ENCODE measurements around the gene DCLRE1B. TPM values are rescaled to one million over a fixed set of nuclear protein-coding genes. Genes with fewer than 3 reads are reported as not detected.

Gene DCLRE1B
- total RNA-seq, 1 donor from 2014 or later = 7.8 TPM

- Histone ChIP-seq H2AFZ (ENCODE audit: low read depth, low read length) (no peak overlapping the region), H3K79me2 (ENCODE audit: insufficient read depth, low read length) (peaks cover 93% of the 10 kb centered on the region), H3K9me3 (ENCODE audit: insufficient read depth, low read depth, low read length) (no peaks in the 10 kb centered on the region), H3K36me3 (ENCODE audit: insufficient read depth, low read length) (peaks cover 11% of the 10 kb centered on the region), H3K27ac (ENCODE audit: low read depth, low read length) (no peak overlapping the region), H3K4me3 (ENCODE audit: insufficient read depth, low read depth, low read length) (no peak overlapping the region), H3K4me1 (ENCODE audit: insufficient read depth, low read length) (peaks cover under 1% of the 10 kb centered on the region), H3K4me2 (ENCODE audit: low read length) (no peak overlapping the region), H4K20me1 (ENCODE audit: insufficient read depth, low read length) (peaks cover 90% of the 10 kb centered on the region), H3K27me3 (ENCODE audit: insufficient read depth, low read length) (no peaks in the 10 kb centered on the region), H3K9ac (ENCODE audit: low read length) (no peak overlapping the region)
- TF ChIP-seq CTCF (IDR thresholded peaks at IDR 0.05; ENCODE audit: insufficient read depth, low read depth, low read length) (no peak), EZH2 (IDR thresholded peaks at IDR 0.05; ENCODE audit: insufficient read depth, low read length) (no peak)
- Mint-ChIP-seq H3K4me3 (ENCODE audit: unreplicated experiment) (no peak overlapping the region), H3K4me1 (ENCODE audit: low read depth, unreplicated experiment) (peaks cover 11% of the 10 kb centered on the region), H3K27ac (ENCODE audit: unreplicated experiment) (no peak overlapping the region), H3K9me3 (ENCODE audit: unreplicated experiment) (no peaks in the 10 kb centered on the region), H3K36me3 (ENCODE audit: low read depth, unreplicated experiment) (peaks cover 11% of the 10 kb centered on the region), H3K27me3 (ENCODE audit: low read depth, unreplicated experiment) (no peaks in the 10 kb centered on the region)
- no peak for FAIRE-seq
- no peak for DNase-seq (ENCODE audit: low read depth)
These were observed 32.0 kb downstream of the DCLRE1B start for GRCh38 chr1:113937146-113937545.

- Mint-ChIP-seq H3K4me3 (ENCODE audit: unreplicated experiment) (no peak overlapping the region), H3K27me3 (ENCODE audit: low read depth, unreplicated experiment) (no peaks in the 10 kb centered on the region), H3K27ac (ENCODE audit: unreplicated experiment) (no peak overlapping the region), H3K9me3 (ENCODE audit: unreplicated experiment) (peaks cover under 1% of the 10 kb centered on the region), H3K4me1 (ENCODE audit: low read depth, unreplicated experiment) (peaks cover 8% of the 10 kb centered on the region), H3K36me3 (ENCODE audit: low read depth, unreplicated experiment) (peaks cover 11% of the 10 kb centered on the region)
- H3K79me2 ChIP-seq (ENCODE audit: insufficient read depth, low read length) = peaks cover 89% of the 10 kb centered on the region
- H3K27ac ChIP-seq (ENCODE audit: low read depth, low read length) = no peak overlapping the region
- H3K9me3 ChIP-seq (ENCODE audit: insufficient read depth, low read depth, low read length) = no peaks in the 10 kb centered on the region
- peaks cover 11% of the 10 kb centered on the region for H3K36me3 ChIP-seq (ENCODE audit: insufficient read depth, low read length)
- no peak for FAIRE-seq
- H4K20me1 ChIP-seq (ENCODE audit: insufficient read depth, low read length) = peaks cover 83% of the 10 kb centered on the region
- DNase-seq (ENCODE audit: low read depth) = no peak
- no peaks in the 10 kb centered on the region for H3K27me3 ChIP-seq (ENCODE audit: insufficient read depth, low read length)
- no peak overlapping the region for H3K9ac ChIP-seq (ENCODE audit: low read length)
- no peak overlapping the region for H3K4me3 ChIP-seq (ENCODE audit: insufficient read depth, low read depth, low read length)
- H3K4me1 ChIP-seq (ENCODE audit: insufficient read depth, low read length) = no peaks in the 10 kb centered on the region
- no peak overlapping the region for H3K4me2 ChIP-seq (ENCODE audit: low read length)
- no peak overlapping the region for H2AFZ ChIP-seq (ENCODE audit: low read depth, low read length)
- TF ChIP-seq CTCF (IDR thresholded peaks at IDR 0.05; ENCODE audit: insufficient read depth, low read depth, low read length) (no peak), EZH2 (IDR thresholded peaks at IDR 0.05; ENCODE audit: insufficient read depth, low read length) (no peak)
These were observed 33.1 kb downstream of the DCLRE1B start for GRCh38 chr1:113938192-113938591.

GRCh38 chr1:113940365-113941244 lies 35.5 kb downstream of the DCLRE1B start:
- FAIRE-seq (no peak), DNase-seq (ENCODE audit: low read depth) (no peak)
- Mint-ChIP-seq H3K27me3 (ENCODE audit: low read depth, unreplicated experiment) (no peaks in the 10 kb centered on the region), H3K36me3 (ENCODE audit: low read depth, unreplicated experiment) (peaks cover 14% of the 10 kb centered on the region), H3K9me3 (ENCODE audit: unreplicated experiment) (peaks cover 3% of the 10 kb centered on the region), H3K4me1 (ENCODE audit: low read depth, unreplicated experiment) (peaks cover 4% of the 10 kb centered on the region), H3K27ac (ENCODE audit: unreplicated experiment) (no peak overlapping the region), H3K4me3 (ENCODE audit: unreplicated experiment) (no peak overlapping the region)
- no peak overlapping the region for H2AFZ ChIP-seq (ENCODE audit: low read depth, low read length)
- H3K4me3 ChIP-seq (ENCODE audit: insufficient read depth, low read depth, low read length) = no peak overlapping the region
- H4K20me1 ChIP-seq (ENCODE audit: insufficient read depth, low read length) = peaks cover 70% of the 10 kb centered on the region
- peaks cover 11% of the 10 kb centered on the region for H3K36me3 ChIP-seq (ENCODE audit: insufficient read depth, low read length)
- no peak overlapping the region for H3K27ac ChIP-seq (ENCODE audit: low read depth, low read length)
- H3K9ac ChIP-seq (ENCODE audit: low read length) = no peak overlapping the region
- no peak for TF ChIP-seq EZH2 (IDR thresholded peaks at IDR 0.05; ENCODE audit: insufficient read depth, low read length)
- TF ChIP-seq CTCF (IDR thresholded peaks at IDR 0.05; ENCODE audit: insufficient read depth, low read depth, low read length) = no peak
- H3K79me2 ChIP-seq (ENCODE audit: insufficient read depth, low read length) = peaks cover 85% of the 10 kb centered on the region
- H3K9me3 ChIP-seq (ENCODE audit: insufficient read depth, low read depth, low read length) = no peaks in the 10 kb centered on the region
- no peaks in the 10 kb centered on the region for H3K27me3 ChIP-seq (ENCODE audit: insufficient read depth, low read length)
- no peaks in the 10 kb centered on the region for H3K4me1 ChIP-seq (ENCODE audit: insufficient read depth, low read length)
- H3K4me2 ChIP-seq (ENCODE audit: low read length) = no peak overlapping the region

Measured in astrocyte (in vitro differentiated cells and primary cell).